Glutamatergic neuron (in vitro differentiated cells): ENCODE data around the gene RPS3A. TPM values are rescaled to one million over a fixed set of nuclear protein-coding genes. Genes with fewer than 3 reads are reported as not detected.
A peak's percentile ranks its signal among the peaks of the same experiment; 100 is the strongest.

Experiments
- DNase-seq: peaks from one replicate; pipeline ENCODE4 v3.0.0; 2022
- H3K27ac Mint-ChIP-seq: one replicate; pipeline ENCODE4 v1.8.0; 2020; ENCODE audit warnings: mild to moderate bottlenecking, mixed read lengths, inconsistent platforms; ENCODE audit not compliant: unreplicated experiment
- H3K27me3 Mint-ChIP-seq: one replicate; pipeline ENCODE4 v1.8.0; 2020; ENCODE audit warnings: mild to moderate bottlenecking, moderate library complexity, mixed read lengths, inconsistent platforms; ENCODE audit not compliant: unreplicated experiment
- H3K36me3 Mint-ChIP-seq: one replicate; pipeline ENCODE4 v1.8.0; 2020; ENCODE audit warnings: mild to moderate bottlenecking, mixed read lengths, inconsistent platforms; ENCODE audit not compliant: unreplicated experiment
- H3K4me1 Mint-ChIP-seq: one replicate; pipeline ENCODE4 v1.8.0; 2020; ENCODE audit warnings: mild to moderate bottlenecking, low read depth, mixed read lengths, inconsistent platforms; ENCODE audit not compliant: unreplicated experiment
- H3K4me3 Mint-ChIP-seq: one replicate; pipeline ENCODE4 v1.8.0; 2020; ENCODE audit warnings: mild to moderate bottlenecking, mixed read lengths, inconsistent platforms; ENCODE audit not compliant: unreplicated experiment
- H3K9me3 Mint-ChIP-seq: one replicate; pipeline ENCODE4 v1.8.0; 2020; ENCODE audit warnings: mild to moderate bottlenecking, moderate library complexity, mixed read lengths, inconsistent platforms; ENCODE audit not compliant: unreplicated experiment
- CTCF ChIP-seq: fragments of 200-600 bp; sonication (generic); IDR thresholded peaks from one replicate; pipeline ENCODE4 v1.5.0; 2021; ENCODE audit not compliant: partially characterized antibody, unreplicated experiment
- total RNA-seq: library from RNA; stranded (reverse); fragmentation: NEBNext Ultra II Directional; extraction: Animal tissue kit (Norgen Biotek cat#: 25700); gene quantifications from one replicate; pipeline ENCODE4 v1.2.1, GENCODE V29; 2021; ENCODE audit not compliant: unreplicated experiment

RPS3A gene
- total RNA-seq, 1 donor from 2014 or later = 1,044 TPM

DNA sequence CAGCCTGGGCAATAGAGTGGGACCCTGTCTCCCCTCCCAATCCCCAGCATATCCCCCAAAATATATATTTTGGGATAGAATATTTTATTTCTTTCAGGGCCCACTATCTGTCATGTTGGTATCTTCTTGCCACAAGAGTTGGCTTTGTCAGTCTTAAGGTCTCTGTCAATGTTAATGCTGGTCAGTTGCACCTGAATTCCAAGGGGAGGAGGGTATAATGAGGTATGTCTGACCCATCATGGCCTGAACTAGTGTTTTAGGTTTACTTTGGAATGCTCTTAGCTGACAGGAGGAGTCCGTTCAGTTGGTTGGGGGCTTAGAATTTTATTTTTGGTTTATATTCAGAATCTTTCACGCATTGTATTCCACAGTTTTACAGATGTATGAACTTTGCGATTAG, 6.2 kb upstream of the RPS3A start:
- H3K27me3 Mint-ChIP-seq = peaks cover 2% of the 10 kb centered on the region
- no peak for TF ChIP-seq CTCF
- H3K36me3 Mint-ChIP-seq = no peaks in the 10 kb centered on the region
- H3K27ac Mint-ChIP-seq = no peak overlapping the region
- H3K4me1 Mint-ChIP-seq = no peaks in the 10 kb centered on the region
- no peak for DNase-seq
- H3K9me3 Mint-ChIP-seq = no peaks in the 10 kb centered on the region
- no peak overlapping the region for H3K4me3 Mint-ChIP-seq

DNA sequence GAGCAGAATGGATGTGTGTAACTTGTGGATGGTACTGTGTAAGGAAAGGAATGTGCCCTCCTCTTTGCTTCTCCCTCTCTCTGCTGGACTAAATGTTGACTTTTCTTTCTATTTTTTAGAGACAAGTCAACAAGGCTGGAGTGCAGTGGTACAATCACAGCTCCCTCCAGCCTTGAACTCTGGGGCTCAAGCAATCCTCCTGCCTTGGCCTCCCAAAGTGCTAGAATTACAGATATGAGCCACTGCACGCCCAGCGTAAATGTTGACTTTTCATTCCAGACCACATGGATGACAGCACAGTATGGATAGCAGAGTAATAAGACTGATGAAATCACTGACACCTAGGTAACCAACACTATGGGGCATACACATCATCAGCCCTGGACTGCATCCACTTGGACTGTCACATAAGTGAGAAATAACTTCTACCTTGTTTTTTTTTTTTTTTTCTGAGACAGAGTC, 5.1 kb upstream of the RPS3A start:
- no peak overlapping the region for H3K27ac Mint-ChIP-seq
- DNase-seq = no peak
- H3K9me3 Mint-ChIP-seq = peaks cover 3% of the 10 kb centered on the region
- TF ChIP-seq CTCF = no peak
- no peaks in the 10 kb centered on the region for H3K36me3 Mint-ChIP-seq
- H3K4me1 Mint-ChIP-seq = no peaks in the 10 kb centered on the region
- peaks cover 3% of the 10 kb centered on the region for H3K27me3 Mint-ChIP-seq
- no peak overlapping the region for H3K4me3 Mint-ChIP-seq

GRCh38 chr4:151095142-151095541, 4.3 kb upstream of the RPS3A start:
- H3K9me3 Mint-ChIP-seq = peaks cover 7% of the 10 kb centered on the region
- H3K36me3 Mint-ChIP-seq = no peaks in the 10 kb centered on the region
- no peak overlapping the region for H3K4me3 Mint-ChIP-seq
- H3K27me3 Mint-ChIP-seq = peaks cover 8% of the 10 kb centered on the region
- no peaks in the 10 kb centered on the region for H3K4me1 Mint-ChIP-seq
- no peak for DNase-seq
- TF ChIP-seq CTCF = no peak
- H3K27ac Mint-ChIP-seq = no peak overlapping the region

GRCh38 chr4:151097759-151098158, 1.7 kb upstream of the RPS3A start:
- Mint-ChIP-seq H3K36me3 (no peaks in the 10 kb centered on the region), H3K4me1 (peaks cover 7% of the 10 kb centered on the region), H3K27me3 (peaks cover 7% of the 10 kb centered on the region), H3K4me3 (no peak overlapping the region), H3K9me3 (peaks cover 7% of the 10 kb centered on the region), H3K27ac (no peak overlapping the region)
- TF ChIP-seq CTCF = no peak
- no peak for DNase-seq

- Mint-ChIP-seq H3K36me3 (no peaks in the 10 kb centered on the region), H3K4me3 (peak overlapping the region; percentile 95), H3K27ac (peak overlapping the region; percentile 99), H3K27me3 (peaks cover 7% of the 10 kb centered on the region), H3K9me3 (peaks cover 7% of the 10 kb centered on the region), H3K4me1 (peaks cover 7% of the 10 kb centered on the region)
- DNase-seq = no peak
- no peak for TF ChIP-seq CTCF
These were observed 524 bp upstream of the RPS3A start for GRCh38 chr4:151098979-151099228.
